ENCODE measurements around the gene GFOD2.

GFOD2 gene

DNA sequence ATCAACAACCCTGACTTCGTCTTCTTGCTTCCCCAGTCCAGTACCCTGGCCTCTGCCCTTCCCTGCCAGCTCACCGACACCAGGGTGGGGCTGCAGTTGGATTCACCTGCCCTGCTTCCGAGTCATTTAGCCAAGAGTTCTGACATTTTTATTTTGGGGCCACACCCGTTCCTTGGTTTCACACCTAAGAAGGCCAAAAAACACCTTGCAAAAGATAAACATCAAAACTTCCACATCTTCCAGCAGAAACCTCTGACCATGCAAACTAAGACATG, 41.8 kb upstream of the GFOD2 start:
- ATAC-seq: no peak
- TF ChIP-seq ZNF70 (CRISPR knock-in tag; IDR thresholded peaks at IDR 0.05) (no peak), GLIS3 (CRISPR knock-in tag; IDR thresholded peaks at IDR 0.05) (no peak), SNAI2 (CRISPR knock-in tag; IDR thresholded peaks at IDR 0.05) (no peak), TCF4 (CRISPR knock-in tag; IDR thresholded peaks at IDR 0.05; ENCODE audit: borderline replicate concordance) (no peak), ZNF565 (CRISPR knock-in tag; conservative IDR thresholded peaks at IDR 0.05; ENCODE audit: low read depth) (no peak), PPARA (CRISPR knock-in tag; IDR thresholded peaks at IDR 0.05; ENCODE audit: borderline replicate concordance) (no peak), ZC3H10 (CRISPR knock-in tag; IDR thresholded peaks at IDR 0.05) (no peak), ISL1 (CRISPR knock-in tag; IDR thresholded peaks at IDR 0.05) (no peak), OSR1 (CRISPR knock-in tag; IDR thresholded peaks at IDR 0.05) (no peak), ARNTL (CRISPR knock-in tag; IDR thresholded peaks at IDR 0.05; ENCODE audit: borderline replicate concordance, low read depth) (no peak), ZFP30 (CRISPR knock-in tag; IDR thresholded peaks at IDR 0.05) (no peak), BACH2 (CRISPR knock-in tag; IDR thresholded peaks at IDR 0.05; ENCODE audit: borderline replicate concordance) (no peak), TOX (CRISPR knock-in tag; IDR thresholded peaks at IDR 0.05; ENCODE audit: borderline replicate concordance) (no peak), RARB (CRISPR knock-in tag; IDR thresholded peaks at IDR 0.05) (no peak), CSDC2 (CRISPR knock-in tag; IDR thresholded peaks at IDR 0.05) (no peak), ZFP3 (CRISPR knock-in tag; IDR thresholded peaks at IDR 0.05) (no peak)
- TF ChIP-seq, protein P1, sequence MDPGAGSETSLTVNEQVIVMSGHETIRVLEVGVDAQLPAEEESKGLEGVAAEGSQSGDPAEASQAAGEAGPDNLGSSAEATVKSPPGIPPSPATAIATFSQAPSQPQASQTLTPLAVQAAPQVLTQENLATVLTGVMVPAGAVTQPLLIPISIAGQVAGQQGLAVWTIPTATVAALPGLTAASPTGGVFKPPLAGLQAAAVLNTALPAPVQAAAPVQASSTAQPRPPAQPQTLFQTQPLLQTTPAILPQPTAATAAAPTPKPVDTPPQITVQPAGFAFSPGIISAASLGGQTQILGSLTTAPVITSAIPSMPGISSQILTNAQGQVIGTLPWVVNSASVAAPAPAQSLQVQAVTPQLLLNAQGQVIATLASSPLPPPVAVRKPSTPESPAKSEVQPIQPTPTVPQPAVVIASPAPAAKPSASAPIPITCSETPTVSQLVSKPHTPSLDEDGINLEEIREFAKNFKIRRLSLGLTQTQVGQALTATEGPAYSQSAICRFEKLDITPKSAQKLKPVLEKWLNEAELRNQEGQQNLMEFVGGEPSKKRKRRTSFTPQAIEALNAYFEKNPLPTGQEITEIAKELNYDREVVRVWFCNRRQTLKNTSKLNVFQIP (CRISPR knock-in tag; IDR thresholded peaks at IDR 0.05; ENCODE audit: borderline replicate concordance, low read depth): no peak
- TF ChIP-seq, protein P2, sequence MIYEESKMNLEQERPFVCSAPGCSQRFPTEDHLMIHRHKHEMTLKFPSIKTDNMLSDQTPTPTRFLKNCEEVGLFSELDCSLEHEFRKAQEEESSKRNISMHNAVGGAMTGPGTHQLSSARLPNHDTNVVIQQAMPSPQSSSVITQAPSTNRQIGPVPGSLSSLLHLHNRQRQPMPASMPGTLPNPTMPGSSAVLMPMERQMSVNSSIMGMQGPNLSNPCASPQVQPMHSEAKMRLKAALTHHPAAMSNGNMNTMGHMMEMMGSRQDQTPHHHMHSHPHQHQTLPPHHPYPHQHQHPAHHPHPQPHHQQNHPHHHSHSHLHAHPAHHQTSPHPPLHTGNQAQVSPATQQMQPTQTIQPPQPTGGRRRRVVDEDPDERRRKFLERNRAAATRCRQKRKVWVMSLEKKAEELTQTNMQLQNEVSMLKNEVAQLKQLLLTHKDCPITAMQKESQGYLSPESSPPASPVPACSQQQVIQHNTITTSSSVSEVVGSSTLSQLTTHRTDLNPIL (CRISPR knock-in tag; IDR thresholded peaks at IDR 0.05; ENCODE audit: low read depth): no peak

DNA sequence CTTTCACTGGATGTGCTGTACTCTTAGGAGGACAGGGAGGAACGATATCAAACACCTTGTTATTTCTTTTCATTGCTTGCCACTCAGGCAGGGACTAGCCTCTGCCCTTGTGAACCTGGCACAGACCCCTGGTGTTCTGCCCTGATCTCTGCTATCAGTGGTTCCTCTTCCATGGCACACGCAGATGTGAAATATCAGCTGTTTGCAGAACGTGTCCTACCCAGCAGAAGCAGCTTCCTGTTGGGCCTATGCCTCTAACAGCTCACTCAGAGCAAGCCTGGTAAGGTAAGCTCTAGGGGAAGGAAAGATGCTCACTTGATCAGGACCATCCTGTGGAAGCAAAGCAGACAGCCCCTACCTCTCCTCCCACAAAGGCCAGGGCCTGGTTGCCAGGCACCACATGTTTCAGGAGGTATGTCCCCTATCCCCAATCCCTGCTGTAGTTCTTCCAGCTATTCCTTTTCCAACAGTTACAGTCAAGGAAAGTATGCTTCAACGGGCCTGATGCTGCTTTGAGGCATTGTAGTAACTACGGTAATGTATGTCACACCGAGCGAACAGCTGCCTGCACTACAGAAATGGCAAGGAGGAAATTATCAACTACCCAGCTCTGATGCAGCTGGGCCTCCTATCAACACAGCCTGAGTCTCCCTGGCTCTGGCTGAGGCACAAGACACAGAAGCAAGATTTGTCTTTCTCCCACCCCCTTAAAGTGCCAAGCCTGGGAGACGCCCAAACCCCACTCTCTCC, 41.3 kb upstream of the GFOD2 start:
- no peak for ATAC-seq
- no peak for TF ChIP-seq SNAI2 (CRISPR knock-in tag; IDR thresholded peaks at IDR 0.05)
- TF ChIP-seq, protein P1 (CRISPR knock-in tag; IDR thresholded peaks at IDR 0.05; ENCODE audit: borderline replicate concordance, low read depth): no peak
- TF ChIP-seq, protein P3, sequence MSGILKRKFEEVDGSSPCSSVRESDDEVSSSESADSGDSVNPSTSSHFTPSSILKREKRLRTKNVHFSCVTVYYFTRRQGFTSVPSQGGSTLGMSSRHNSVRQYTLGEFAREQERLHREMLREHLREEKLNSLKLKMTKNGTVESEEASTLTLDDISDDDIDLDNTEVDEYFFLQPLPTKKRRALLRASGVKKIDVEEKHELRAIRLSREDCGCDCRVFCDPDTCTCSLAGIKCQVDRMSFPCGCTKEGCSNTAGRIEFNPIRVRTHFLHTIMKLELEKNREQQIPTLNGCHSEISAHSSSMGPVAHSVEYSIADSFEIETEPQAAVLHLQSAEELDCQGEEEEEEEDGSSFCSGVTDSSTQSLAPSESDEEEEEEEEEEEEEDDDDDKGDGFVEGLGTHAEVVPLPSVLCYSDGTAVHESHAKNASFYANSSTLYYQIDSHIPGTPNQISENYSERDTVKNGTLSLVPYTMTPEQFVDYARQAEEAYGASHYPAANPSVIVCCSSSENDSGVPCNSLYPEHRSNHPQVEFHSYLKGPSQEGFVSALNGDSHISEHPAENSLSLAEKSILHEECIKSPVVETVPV (CRISPR knock-in tag; IDR thresholded peaks at IDR 0.05): no peak
- no peak for TF ChIP-seq RARB (CRISPR knock-in tag; IDR thresholded peaks at IDR 0.05)
- TF ChIP-seq TOX (CRISPR knock-in tag; IDR thresholded peaks at IDR 0.05; ENCODE audit: borderline replicate concordance): no peak
- no peak for TF ChIP-seq GLIS3 (CRISPR knock-in tag; IDR thresholded peaks at IDR 0.05)

DNA sequence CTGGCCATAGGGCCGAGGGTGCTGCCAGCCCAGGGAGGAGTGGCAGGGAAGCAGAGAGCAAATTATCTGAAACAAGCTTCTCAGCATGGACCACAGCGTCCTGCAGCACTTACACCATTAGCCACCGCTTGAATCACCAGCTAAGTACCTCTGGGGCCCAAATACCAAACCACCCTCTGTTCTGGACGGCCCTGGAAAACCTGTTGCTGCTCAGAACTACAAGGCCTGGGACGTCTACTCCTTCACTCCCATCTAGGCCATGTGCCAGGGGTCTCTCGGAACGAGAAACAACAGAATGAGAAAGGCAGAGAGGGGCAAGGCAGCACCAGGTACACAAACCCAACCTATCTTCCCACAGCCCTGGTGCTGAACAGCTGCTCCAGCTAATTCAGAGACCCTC, 39.9 kb upstream of the GFOD2 start:
- TF ChIP-seq, protein P3 (CRISPR knock-in tag; IDR thresholded peaks at IDR 0.05): no peak
- TF ChIP-seq ARNTL (CRISPR knock-in tag; IDR thresholded peaks at IDR 0.05; ENCODE audit: borderline replicate concordance, low read depth) (no peak), OSR1 (CRISPR knock-in tag; IDR thresholded peaks at IDR 0.05) (no peak), CSDC2 (CRISPR knock-in tag; IDR thresholded peaks at IDR 0.05) (no peak)
- TF ChIP-seq, protein P2 (CRISPR knock-in tag; IDR thresholded peaks at IDR 0.05; ENCODE audit: low read depth): no peak
- ATAC-seq: no peak

Measured in SK-N-SH treated with all-trans-retinoic acid at 6 μM for 48 hours (cell line).